SK-N-SH (cell line): ENCODE results near the gene ROS1. TPM values are rescaled to one million over a fixed set of nuclear protein-coding genes. Genes with fewer than 3 reads are reported as not detected.
"Not testable (repeated sequence)": the region's sequence is repeated elsewhere in the genome, so short reads cannot be mapped to it uniquely, and the experiment has no call there.

Experiments used
- CTCF ChIA-PET: fragments of 300-600, 350-600 bp; formaldehyde crosslinking; extraction: SDS; loops from one replicate; lab custom pipeline; 2021; lab: Yijun Ruan, JAX
- POLR2A ChIA-PET: fragments of 350-600 bp; sonication (Branson Sonifier 250); formaldehyde crosslinking; extraction: SDS; loops from one replicate; lab custom pipeline; 2020; ENCODE audit warnings: antibody characterized with exemption, inconsistent platforms; lab: Yijun Ruan, JAX
- DNase-seq: peaks from one replicate; pipeline ENCODE4 v3.0.0; 2012
- H2AFZ ChIP-seq: fragments of 200-600 bp; sonication (generic); 2 replicates; pipeline ENCODE4 v1.8.1; 2016; ENCODE audit warnings: antibody characterized with exemption, mild to moderate bottlenecking, low read depth
- H3F3A ChIP-seq: fragments of 200-600 bp; sonication (generic); replicated peaks from 2 replicates; pipeline ENCODE3; 2016; ENCODE audit warnings: antibody characterized with exemption, mild to moderate bottlenecking; ENCODE audit not compliant: insufficient read depth
- H3K27ac ChIP-seq, 2 experiments: fragments of 200-500 bp in 1 of 2; fragments of 200-600 bp in 1 of 2; sonication (Bioruptor generic) in 1 of 2; sonication (generic), shearing (Covaris generic) in 1 of 2; 2 replicates each; pipeline versions ENCODE4 v1.5.1 to v1.6.1; 2014 to 2016; ENCODE audit warnings: low read depth in 2 of 2, inconsistent platforms in 1 of 2, low read length in 1 of 2, mild to moderate bottlenecking in 1 of 2, mixed read lengths in 1 of 2
- H3K27me3 ChIP-seq: fragments of 200-600 bp; sonication (generic), shearing (Covaris generic); 2 replicates; pipeline ENCODE4 v1.6.1; 2016; ENCODE audit warnings: mixed run types; ENCODE audit not compliant: insufficient read depth
- H3K36me3 ChIP-seq, 2 experiments: fragments of 200-500 bp in 1 of 2; fragments of 200-600 bp in 1 of 2; sonication (Bioruptor generic) in 1 of 2; sonication (generic) in 1 of 2; replicated peaks in 1 of 2; 2 replicates each; pipeline versions ENCODE3 to v1.5.1; 2014 to 2016; ENCODE audit warnings: low read length in 1 of 2, mild to moderate bottlenecking in 1 of 2; ENCODE audit not compliant: insufficient read depth in 2 of 2, control insufficient read depth in 1 of 2
- H3K4me1 ChIP-seq, 2 experiments: fragments of 200-500 bp in 1 of 2; fragments of 200-600 bp in 1 of 2; sonication (Bioruptor generic) in 1 of 2; sonication (generic), shearing (Covaris generic) in 1 of 2; 2 replicates each; pipeline versions ENCODE4 v1.5.1 to v1.6.1; 2014 to 2016; ENCODE audit warnings: low read depth in 1 of 2, low read length in 1 of 2, mixed run types in 1 of 2; ENCODE audit not compliant: insufficient read depth in 2 of 2, control insufficient read depth in 1 of 2
- H3K4me2 ChIP-seq: fragments of 200-600 bp; sonication (generic), shearing (Covaris generic); 2 replicates; pipeline ENCODE4 v1.6.1; 2017; ENCODE audit warnings: mixed run types
- H3K4me3 ChIP-seq, 2 experiments: fragments of 200-500 bp in 1 of 2; fragments of 200-600 bp in 1 of 2; sonication (Bioruptor generic) in 1 of 2; sonication (generic), shearing (Covaris generic) in 1 of 2; 2 replicates each; pipeline versions ENCODE4 v1.5.1 to v1.8.1; 2014 to 2016; ENCODE audit warnings: low read depth in 2 of 2, inconsistent platforms in 1 of 2, low read length in 1 of 2, mild to moderate bottlenecking in 1 of 2, mixed read lengths in 1 of 2, moderate library complexity in 1 of 2
- H3K79me2 ChIP-seq: fragments of 200-600 bp; sonication (generic); 2 replicates; pipeline ENCODE4 v1.8.1; 2017; ENCODE audit warnings: mild to moderate bottlenecking; ENCODE audit not compliant: insufficient read depth
- H3K9ac ChIP-seq: fragments of 200-600 bp; sonication (generic); 2 replicates; pipeline ENCODE4 v1.6.1; 2017; ENCODE audit warnings: mixed run types
- H3K9me2 ChIP-seq: fragments of 200-600 bp; sonication (generic); 2 replicates; pipeline ENCODE4 v1.6.1; 2017; ENCODE audit warnings: mixed run types
- H3K9me3 ChIP-seq: fragments of 200-600 bp; sonication (generic); 2 replicates; pipeline ENCODE4 v1.6.1; 2017; ENCODE audit warnings: mixed run types, mild to moderate bottlenecking, moderate library complexity
- H4K20me1 ChIP-seq: fragments of 200-600 bp; sonication (generic); 2 replicates; pipeline ENCODE4 v1.6.1; 2017; ENCODE audit warnings: mild to moderate bottlenecking, mixed run types; ENCODE audit not compliant: insufficient read depth
- CTCF ChIP-seq: fragments of 200-600 bp; sonication (generic); IDR thresholded peaks from 2 replicates; pipeline ENCODE4 v1.6.1; 2017; ENCODE audit warnings: antibody characterized with exemption, mild to moderate bottlenecking, moderate library complexity
- FOXM1 ChIP-seq: IDR thresholded peaks from 2 replicates; pipeline ENCODE4 v1.4.0; 2012; ENCODE audit warnings: low read depth, mild to moderate bottlenecking
- GABPA ChIP-seq: IDR thresholded peaks from 2 replicates; pipeline ENCODE4 v1.4.0; 2012; ENCODE audit warnings: low read depth, mild to moderate bottlenecking
- MEF2A ChIP-seq: IDR thresholded peaks from 2 replicates; pipeline ENCODE4 v1.4.0; 2012; ENCODE audit warnings: low read depth, borderline replicate concordance
- RAD21 ChIP-seq: IDR thresholded peaks from 2 replicates; pipeline ENCODE4 v1.6.1; 2012; ENCODE audit warnings: mild to moderate bottlenecking, low read length
- RCOR1 ChIP-seq: fragments of 150-350 bp; IDR thresholded peaks from 2 replicates; pipeline ENCODE4 v1.6.1; 2017; ENCODE audit warnings: antibody characterized with exemption, low read length
- RFX5 ChIP-seq: IDR thresholded peaks from 2 replicates; pipeline ENCODE4 v1.6.1; 2012; ENCODE audit warnings: mild to moderate bottlenecking, improper control_type of control experiment, low read length
- USF1 ChIP-seq: IDR thresholded peaks from 2 replicates; pipeline ENCODE4 v1.4.0; 2012; ENCODE audit warnings: low read depth, borderline replicate concordance
- YY1 ChIP-seq: IDR thresholded peaks from 2 replicates; pipeline ENCODE4 v1.4.0; 2012; ENCODE audit warnings: low read depth, mild to moderate bottlenecking
- WGBS: methylation state at CpG from one replicate; pipeline ENCODE4 v1.1.6; 2017; ENCODE audit warnings: low lambda C conversion rate; 5-methylcytosine and 5-hydroxymethylcytosine counted together
- polyA plus RNA-seq, 3 experiments: library from polyadenylated mRNA; depleted of rRNA; stranded (reverse); fragments of >200 nt; gene quantifications; 2 replicates each; pipeline ENCODE4 v1.2.3, GENCODE V29; 2012

Gene ROS1
- polyA plus RNA-seq, 1 of the 3 experiments (the other 2 are of a cell fraction): 1.8 TPM

- TF ChIP-seq CTCF: no peak
These were observed 21.1 kb upstream of the ROS1 start (continued) for GRCh38 chr6:117446861-117447260.

GRCh38 chr6:117444600-117444999 is 18.9 kb upstream of the ROS1 start:
- DNase-seq: no peak
- H3K27me3 ChIP-seq: no peaks in the 10 kb centered on the region
- ChIA-PET POLR2A (no interaction called here), CTCF (interaction anchor here (1.1 kb wide), 1 partner anchor 161 kb away, joined by 3 read pairs; no protein-coding TSS in a partner anchor)
- H3K9me3 ChIP-seq: peaks cover 4% of the 10 kb centered on the region
- H3K4me3 ChIP-seq: no peak overlapping the region
- H3K9ac ChIP-seq: no peak overlapping the region
- H3K4me2 ChIP-seq: no peak overlapping the region
- H3K9me2 ChIP-seq: no peaks in the 10 kb centered on the region
- 48% methylated on average over 2 of the region's 2 CpGs for WGBS
- peak overlapping the region; percentile 27; the same call in 1 of the 2 replicates for H2AFZ ChIP-seq
- no peaks in the 10 kb centered on the region for H4K20me1 ChIP-seq
- no peak overlapping the region for H3K27ac ChIP-seq
- H3F3A ChIP-seq: peaks cover 30% of the 10 kb centered on the region
- no peaks in the 10 kb centered on the region for H3K79me2 ChIP-seq
- TF ChIP-seq GABPA (no peak), RAD21 (no peak), MEF2A (no peak), USF1 (no peak), RFX5 (no peak), YY1 (no peak), RCOR1 (no peak), FOXM1 (no peak)
- H3K36me3 ChIP-seq: no peaks in the 10 kb centered on the region
- H3K4me1 ChIP-seq: peaks cover 0 to 23% of the 10 kb centered on the region in 2 experiments; a peak in 3 of 4 replicates

- Histone ChIP-seq H3K27ac (peak overlapping the region; percentile 70 to 74; a peak in 3 of 4 replicates), H3K4me2 (peak overlapping the region; percentile 37; the same call in 1 of the 2 replicates), H3K9ac (peak overlapping the region; percentile 52; the same call in 1 of the 2 replicates), H2AFZ (peak overlapping the region; percentile 75), H3F3A (peaks cover 22% of the 10 kb centered on the region)
- H4K20me1 ChIP-seq, H3K4me1 ChIP-seq, H3K4me3 ChIP-seq, H3K9me2 ChIP-seq, H3K9me3 ChIP-seq, H3K27me3 ChIP-seq, H3K36me3 ChIP-seq, DNase-seq, POLR2A ChIA-PET, H3K79me2 ChIP-seq, CTCF ChIA-PET: not testable (repeated sequence)
- 48% methylated on average over 8 of the region's 8 CpGs for WGBS
These were observed 16.6 kb upstream of the ROS1 start for GRCh38 chr6:117442313-117442712.
